Measurements from ENCODE around the gene PPM1H. TPM values are rescaled to one million over a fixed set of nuclear protein-coding genes. Genes with fewer than 3 reads are reported as not detected.

Gene PPM1H
- total RNA-seq, 1 donor: 0.86 TPM

DNA sequence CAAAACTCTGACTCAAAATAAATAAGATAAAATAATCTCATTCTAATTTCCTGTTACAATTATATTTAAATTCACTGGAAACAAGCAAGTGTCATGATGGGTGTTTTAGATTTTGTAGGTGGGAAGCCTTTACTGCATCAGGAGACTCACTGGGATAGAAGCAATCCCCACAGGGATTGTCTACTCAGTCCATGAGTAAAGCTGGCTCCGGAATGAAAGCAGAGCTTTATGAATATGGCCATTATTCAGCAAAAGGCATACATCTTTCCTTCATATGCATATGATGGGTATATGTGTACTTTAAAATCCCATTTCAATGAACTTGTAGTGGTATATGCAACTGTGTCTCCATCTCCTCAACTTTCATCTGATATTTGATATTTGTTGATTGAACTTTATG lies 25.4 kb upstream of the PPM1H start:
- TF ChIP-seq, protein P1, sequence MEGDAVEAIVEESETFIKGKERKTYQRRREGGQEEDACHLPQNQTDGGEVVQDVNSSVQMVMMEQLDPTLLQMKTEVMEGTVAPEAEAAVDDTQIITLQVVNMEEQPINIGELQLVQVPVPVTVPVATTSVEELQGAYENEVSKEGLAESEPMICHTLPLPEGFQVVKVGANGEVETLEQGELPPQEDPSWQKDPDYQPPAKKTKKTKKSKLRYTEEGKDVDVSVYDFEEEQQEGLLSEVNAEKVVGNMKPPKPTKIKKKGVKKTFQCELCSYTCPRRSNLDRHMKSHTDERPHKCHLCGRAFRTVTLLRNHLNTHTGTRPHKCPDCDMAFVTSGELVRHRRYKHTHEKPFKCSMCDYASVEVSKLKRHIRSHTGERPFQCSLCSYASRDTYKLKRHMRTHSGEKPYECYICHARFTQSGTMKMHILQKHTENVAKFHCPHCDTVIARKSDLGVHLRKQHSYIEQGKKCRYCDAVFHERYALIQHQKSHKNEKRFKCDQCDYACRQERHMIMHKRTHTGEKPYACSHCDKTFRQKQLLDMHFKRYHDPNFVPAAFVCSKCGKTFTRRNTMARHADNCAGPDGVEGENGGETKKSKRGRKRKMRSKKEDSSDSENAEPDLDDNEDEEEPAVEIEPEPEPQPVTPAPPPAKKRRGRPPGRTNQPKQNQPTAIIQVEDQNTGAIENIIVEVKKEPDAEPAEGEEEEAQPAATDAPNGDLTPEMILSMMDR (IDR thresholded peaks at IDR 0.05; ENCODE audit: insufficient read depth, low read depth, low read length): no peak
- no peak overlapping the region for H3K4me3 ChIP-seq (ENCODE audit: low read depth, low read length)
- DNase-seq (ENCODE audit: low read depth): no peak

DNA sequence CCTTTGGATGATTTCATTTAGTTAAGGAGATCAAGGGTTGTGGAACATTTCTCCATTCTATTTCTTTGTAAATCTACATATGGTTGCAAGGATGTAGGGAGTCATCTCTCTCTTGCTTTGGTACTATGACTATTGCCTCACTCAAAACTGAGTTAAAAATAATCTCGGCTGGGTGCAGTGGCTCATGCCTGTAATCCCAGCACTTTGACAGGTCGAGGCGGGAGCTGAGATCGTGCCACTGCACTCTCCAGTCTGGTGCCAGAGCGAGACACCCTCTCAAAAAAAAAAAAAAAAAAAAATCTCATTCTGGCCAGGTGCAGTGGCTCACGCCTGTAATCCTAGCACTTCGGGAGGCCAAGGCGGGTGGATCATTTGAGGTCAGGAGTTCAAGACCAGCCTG lies 24.8 kb upstream of the PPM1H start:
- DNase-seq (ENCODE audit: low read depth): no peak
- TF ChIP-seq, protein P1 (IDR thresholded peaks at IDR 0.05; ENCODE audit: insufficient read depth, low read depth, low read length): no peak

DNA sequence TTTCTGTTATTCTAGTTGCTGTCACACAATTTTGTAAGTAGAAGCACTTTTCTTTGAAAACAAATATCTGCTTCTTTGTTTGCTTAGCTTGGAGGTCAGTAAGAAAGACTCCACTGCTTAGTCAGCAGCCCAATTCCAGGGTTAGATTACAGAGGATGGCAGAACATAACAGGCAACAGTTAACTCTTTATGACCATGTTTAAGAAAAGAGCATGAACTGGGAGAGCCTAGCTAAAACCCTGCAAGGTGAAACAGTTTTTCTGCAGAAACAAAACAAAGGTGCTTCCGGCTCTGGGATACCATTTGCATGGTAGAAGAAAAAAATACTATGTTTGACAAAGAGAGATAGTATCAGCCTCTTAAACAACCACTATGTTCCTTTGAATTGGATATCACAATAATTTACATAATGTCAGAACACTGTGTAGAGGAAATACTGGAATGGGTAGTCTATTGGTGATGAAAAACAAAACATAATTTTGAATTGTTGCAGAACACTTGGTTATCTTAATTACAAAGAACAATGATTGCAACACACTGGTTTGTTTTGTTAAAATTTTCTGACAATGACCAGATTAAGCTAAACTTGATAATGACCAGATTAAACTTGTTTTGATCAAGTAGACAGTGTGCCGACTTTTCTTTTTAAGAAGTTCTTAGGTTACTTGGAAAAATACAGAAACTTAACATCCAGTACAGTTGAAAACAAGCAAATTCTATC lies 22.4 kb upstream of the PPM1H start:
- TF ChIP-seq, protein P1 (IDR thresholded peaks at IDR 0.05; ENCODE audit: insufficient read depth, low read depth, low read length): no peak
- no peak overlapping the region for H3K4me3 ChIP-seq (ENCODE audit: low read depth, low read length)
- DNase-seq (ENCODE audit: low read depth): peak; percentile 21

More for the DNA sequence above, 24.8 kb upstream of the PPM1H start:
- H3K4me3 ChIP-seq (ENCODE audit: low read depth, low read length): no peak overlapping the region

DNA sequence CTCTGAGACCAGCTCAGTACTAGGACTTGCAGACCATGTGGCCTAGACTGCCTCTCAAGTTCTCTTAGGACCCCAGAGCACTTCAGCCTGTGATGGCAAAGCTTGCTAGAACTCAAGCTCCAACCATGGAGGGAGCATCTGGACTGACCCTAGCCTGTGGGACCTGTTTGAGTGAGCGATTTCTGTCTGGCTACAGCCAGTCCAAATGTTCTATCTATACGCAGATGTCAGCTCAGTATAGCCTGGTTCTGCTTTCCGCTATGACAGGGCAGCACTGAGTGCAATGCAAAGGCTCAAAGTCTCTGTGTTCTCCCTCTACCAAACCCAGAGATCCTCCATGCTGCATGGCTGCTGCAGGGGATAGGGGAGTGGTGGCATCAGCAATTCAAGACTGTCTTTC lies 20.7 kb upstream of the PPM1H start:
- H3K4me3 ChIP-seq (ENCODE audit: low read depth, low read length): no peak overlapping the region
- TF ChIP-seq, protein P1 (IDR thresholded peaks at IDR 0.05; ENCODE audit: insufficient read depth, low read depth, low read length): no peak
- DNase-seq (ENCODE audit: low read depth): no peak

DNA sequence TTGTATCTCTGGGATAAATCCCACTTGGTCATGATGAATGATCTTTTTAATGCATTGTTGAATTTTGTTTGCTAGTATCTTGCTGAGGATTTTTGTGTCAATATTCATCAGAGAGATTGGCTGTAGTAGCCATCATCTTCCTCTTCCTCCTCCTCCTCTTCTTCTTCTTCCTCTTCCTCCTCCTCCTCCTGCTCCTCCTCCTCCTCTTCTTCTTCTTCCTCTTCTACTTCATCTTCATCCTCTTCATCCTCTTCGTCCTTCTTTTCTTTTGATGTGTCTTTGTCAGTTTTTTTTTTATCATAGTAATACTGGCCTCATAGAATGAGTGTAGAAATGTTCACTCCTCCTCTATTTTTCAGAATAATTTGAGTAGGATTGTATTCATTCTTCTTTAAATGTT lies 15.4 kb upstream of the PPM1H start:
- DNase-seq (ENCODE audit: low read depth): no peak
- no peak overlapping the region for H3K4me3 ChIP-seq (ENCODE audit: low read depth, low read length)
- TF ChIP-seq, protein P1 (IDR thresholded peaks at IDR 0.05; ENCODE audit: insufficient read depth, low read depth, low read length): no peak

DNA sequence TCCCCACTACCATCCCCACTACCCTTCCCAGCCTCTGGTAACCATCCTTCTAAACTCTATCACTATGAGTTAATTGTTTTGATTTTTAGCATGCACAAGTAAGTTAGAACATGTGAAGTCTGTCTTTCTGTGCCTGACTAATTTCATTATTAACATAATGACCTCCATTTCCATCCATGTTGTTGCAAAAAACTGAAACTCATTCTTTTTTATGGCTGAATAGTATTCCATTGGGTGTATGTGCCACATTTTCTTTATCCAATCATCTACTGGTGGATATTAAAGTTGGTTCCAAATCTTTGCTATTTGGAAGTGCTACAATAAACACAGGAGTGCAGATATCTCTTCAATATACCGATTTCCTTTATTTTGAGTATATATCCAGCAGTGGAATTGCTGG lies 13.2 kb upstream of the PPM1H start:
- H3K4me3 ChIP-seq (ENCODE audit: low read depth, low read length): no peak overlapping the region
- TF ChIP-seq, protein P1 (IDR thresholded peaks at IDR 0.05; ENCODE audit: insufficient read depth, low read depth, low read length): no peak
- no peak for DNase-seq (ENCODE audit: low read depth)

DNA sequence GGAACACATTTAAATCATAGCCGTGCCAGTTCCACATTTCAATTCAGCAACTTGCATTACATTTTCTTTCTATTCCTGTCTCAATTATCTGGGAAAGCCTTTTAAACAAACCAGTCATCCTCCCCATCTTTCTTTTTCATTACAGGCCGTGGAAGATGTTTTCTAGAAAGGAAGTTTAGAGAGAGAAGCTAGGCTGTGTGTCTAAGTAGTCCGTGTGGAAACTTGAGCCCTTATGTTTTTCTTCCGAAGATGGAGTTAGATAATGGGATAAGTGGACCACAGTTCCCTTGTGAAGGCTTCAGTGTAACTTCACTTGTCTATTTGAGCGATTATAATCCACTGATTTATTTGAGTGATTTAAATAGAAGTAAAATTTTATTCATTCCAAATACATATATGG lies 12.4 kb upstream of the PPM1H start:
- no peak for DNase-seq (ENCODE audit: low read depth)
- TF ChIP-seq, protein P1 (IDR thresholded peaks at IDR 0.05; ENCODE audit: insufficient read depth, low read depth, low read length): no peak
- H3K4me3 ChIP-seq (ENCODE audit: low read depth, low read length): no peak overlapping the region
